SU-DHL-6 (cell line): ENCODE results near the gene GAS7.

ENCODE experiments used
- H2AFZ ChIP-seq: fragments of 200-600 bp; sonication (generic); 2 replicates; pipeline ENCODE4 v1.6.1; 2014; ENCODE audit warnings: low read depth, mild to moderate bottlenecking, moderate library complexity, mixed read lengths, antibody characterized with exemption, low read length; ENCODE audit not compliant: severe bottlenecking
- H3F3A ChIP-seq: fragments of 200-600 bp; shearing (Covaris generic); 2 replicates; pipeline ENCODE4 v1.6.0; 2016; ENCODE audit warnings: antibody characterized with exemption, mild to moderate bottlenecking; ENCODE audit not compliant: insufficient read depth
- H3K27ac ChIP-seq: fragments of 200-600 bp; sonication (generic); 2 replicates; pipeline ENCODE4 v1.5.1; 2016; ENCODE audit warnings: low read depth, mild to moderate bottlenecking, low read length, moderate library complexity, mixed read lengths
- H3K27me3 ChIP-seq: fragments of 200-600 bp; sonication (generic), shearing (Covaris generic); 2 replicates; pipeline ENCODE4 v1.6.0; 2014; ENCODE audit warnings: mild to moderate bottlenecking, low read length
- H3K36me3 ChIP-seq: fragments of 200-600 bp; sonication (generic); 2 replicates; pipeline ENCODE4 v1.6.1; 2014; ENCODE audit warnings: mild to moderate bottlenecking, low read length, mixed read lengths
- H3K4me2 ChIP-seq: fragments of 300-600, 200-600 bp; shearing (Covaris generic), sonication (generic); 2 replicates; pipeline ENCODE4 v1.6.0; 2014; ENCODE audit warnings: low read length, low read depth, mild to moderate bottlenecking; ENCODE audit not compliant: poor library complexity, severe bottlenecking
- H3K4me3 ChIP-seq: fragments of 200-600 bp; sonication (generic); 2 replicates; pipeline ENCODE4 v1.5.1; 2014; ENCODE audit warnings: antibody characterized with exemption, low read length, mild to moderate bottlenecking, mixed read lengths; ENCODE audit not compliant: insufficient read depth, poor library complexity, severe bottlenecking
- H3K79me2 ChIP-seq: fragments of 200-600 bp; sonication (generic); 2 replicates; pipeline ENCODE4 v1.6.1; 2014; ENCODE audit warnings: mild to moderate bottlenecking, low read length, moderate library complexity; ENCODE audit not compliant: insufficient read depth
- H3K9ac ChIP-seq: fragments of 200-600 bp; sonication (generic); 2 replicates; pipeline ENCODE4 v1.7.0; 2014; ENCODE audit warnings: mild to moderate bottlenecking, low read length
- H3K9me2 ChIP-seq: fragments of 200-600 bp; sonication (generic); replicated peaks from 2 replicates; pipeline ENCODE4 v1.6.1; 2014; ENCODE audit warnings: low read length; ENCODE audit not compliant: insufficient read depth
- H3K9me3 ChIP-seq: fragments of 200-600 bp; sonication (generic); 2 replicates; pipeline ENCODE4 v1.6.1; 2014; ENCODE audit warnings: low read length, mixed read lengths; ENCODE audit not compliant: insufficient read depth
- H4K20me1 ChIP-seq: fragments of 200-600 bp; sonication (generic); 2 replicates; pipeline ENCODE4 v1.6.1; 2014; ENCODE audit warnings: low read depth, mild to moderate bottlenecking, antibody characterized with exemption, low read length, moderate library complexity, mixed read lengths
- CTCF ChIP-seq: fragments of 200-600 bp; sonication (generic); IDR thresholded peaks from one replicate; pipeline ENCODE4 v1.5.1; 2017; ENCODE audit warnings: antibody characterized with exemption, mild to moderate bottlenecking, low read length, moderate library complexity; ENCODE audit not compliant: insufficient read depth, poor library complexity, severe bottlenecking
- EZH2phosphoT487 ChIP-seq: fragments of 200-600 bp; sonication (generic), shearing (Covaris generic); conservative IDR thresholded peaks from 2 replicates; pipeline ENCODE4 v1.6.1; 2018; ENCODE audit warnings: mild to moderate bottlenecking, antibody characterized with exemption, low read length, moderate library complexity, mixed read lengths

GAS7 gene

GRCh38 chr17:10186771-10187410, 11.5 kb downstream of the GAS7 start:
- TF ChIP-seq EZH2phosphoT487 (no peak), CTCF (no peak)
- H3K4me2 ChIP-seq: no peak overlapping the region

GRCh38 chr17:10183931-10184930, 14.2 kb downstream of the GAS7 start:
- Histone ChIP-seq H3K4me3 (no peak overlapping the region), H3K4me2 (no peak overlapping the region), H4K20me1 (no peaks in the 10 kb centered on the region), H3K9me2 (no peaks in the 10 kb centered on the region), H3K79me2 (no peaks in the 10 kb centered on the region), H3K27me3 (no peaks in the 10 kb centered on the region), H3K9me3 (no peaks in the 10 kb centered on the region), H3K36me3 (no peaks in the 10 kb centered on the region), H3K9ac (no peak overlapping the region), H3F3A (no peaks in the 10 kb centered on the region), H2AFZ (no peak overlapping the region), H3K27ac (no peak overlapping the region)
- TF ChIP-seq CTCF (no peak), EZH2phosphoT487 (no peak)

More at GRCh38 chr17:10186771-10187410, 11.5 kb downstream of the GAS7 start:
- no peaks in the 10 kb centered on the region for H3K79me2 ChIP-seq
- no peaks in the 10 kb centered on the region for H3F3A ChIP-seq
- H4K20me1 ChIP-seq: no peaks in the 10 kb centered on the region
- no peak overlapping the region for H3K27ac ChIP-seq
- no peak overlapping the region for H3K9ac ChIP-seq
- no peaks in the 10 kb centered on the region for H3K36me3 ChIP-seq
- H3K9me3 ChIP-seq: no peaks in the 10 kb centered on the region
- H3K9me2 ChIP-seq: no peaks in the 10 kb centered on the region
- H3K27me3 ChIP-seq: no peaks in the 10 kb centered on the region
- no peak overlapping the region for H2AFZ ChIP-seq
- H3K4me3 ChIP-seq: no peak overlapping the region

- H3K9me2 ChIP-seq: no peaks in the 10 kb centered on the region
- no peak overlapping the region for H3K4me2 ChIP-seq
- H4K20me1 ChIP-seq: no peaks in the 10 kb centered on the region
- H3K9ac ChIP-seq: no peak overlapping the region
- H3K27me3 ChIP-seq: no peaks in the 10 kb centered on the region
- no peaks in the 10 kb centered on the region for H3K9me3 ChIP-seq
- H3K79me2 ChIP-seq: no peaks in the 10 kb centered on the region
- no peak overlapping the region for H3K4me3 ChIP-seq
- no peak for TF ChIP-seq CTCF
- no peak overlapping the region for H3K27ac ChIP-seq
- H3F3A ChIP-seq: no peaks in the 10 kb centered on the region
- H3K36me3 ChIP-seq: no peaks in the 10 kb centered on the region
- no peak overlapping the region for H2AFZ ChIP-seq
Measured at GRCh38 chr17:10182785-10183184, 15.6 kb downstream of the GAS7 start.
